H1 (cell line): ENCODE results near the gene EIF5A2. TPM values are rescaled to one million over a fixed set of nuclear protein-coding genes. Genes with fewer than 3 reads are reported as not detected.

Experiments used
- CTCF ChIA-PET: fragments of 300-600 bp; sonication (Branson Sonifier 250); formaldehyde crosslinking; loops from one replicate; lab custom pipeline; 2021; ENCODE audit not compliant: partially characterized antibody; lab: Charles Lee
- POLR2A ChIA-PET: fragments of 300-600 bp; sonication (Branson Sonifier 250); formaldehyde crosslinking; loops from one replicate; lab custom pipeline; 2021; ENCODE audit warnings: inconsistent platforms; ENCODE audit not compliant: partially characterized antibody; lab: Charles Lee
- DNase-seq, 2 experiments: peaks; one replicate each; pipeline versions ENCODE4 v3.0.0 to v3.0.0-alpha.2; 2010 to 2022; ENCODE audit warnings: low spot score in 2 of 2, low read depth in 1 of 2, mixed read lengths in 1 of 2
- FAIRE-seq: peaks from 2 replicates; lab custom pipeline; 2011; peaks lifted over from hg19 to GRCh38; lab: Jason Lieb, UNC
- H2AFZ ChIP-seq: 2 replicates; pipeline ENCODE4 v1.8.1; 2012; ENCODE audit warnings: low read length, inconsistent platforms
- H2AK5ac ChIP-seq: 2 replicates; pipeline ENCODE4 v1.6.1; 2013; ENCODE audit warnings: low read depth, low read length
- H2BK120ac ChIP-seq: replicated peaks from 2 replicates; pipeline ENCODE3; 2013; ENCODE audit warnings: low read depth, low read length, inconsistent platforms
- H2BK12ac ChIP-seq: 2 replicates; pipeline ENCODE4 v1.6.1; 2013; ENCODE audit warnings: low read depth, low read length
- H2BK15ac ChIP-seq: 2 replicates; pipeline ENCODE4 v1.6.1; 2013; ENCODE audit warnings: low read length
- H2BK20ac ChIP-seq: 2 replicates; pipeline ENCODE4 v1.6.1; 2013; ENCODE audit warnings: low read length
- H2BK5ac ChIP-seq: 2 replicates; pipeline ENCODE4 v1.6.1; 2013; ENCODE audit warnings: low read depth, low read length
- H3K14ac ChIP-seq: 2 replicates; pipeline ENCODE4 v1.6.1; 2013; ENCODE audit warnings: inconsistent platforms; ENCODE audit not compliant: insufficient read length
- H3K18ac ChIP-seq: 2 replicates; pipeline ENCODE4 v1.6.1; 2013; ENCODE audit warnings: low read length; ENCODE audit errors: extremely low read depth
- H3K23ac ChIP-seq: 2 replicates; pipeline ENCODE4 v1.6.1; 2013; ENCODE audit warnings: inconsistent platforms; ENCODE audit not compliant: insufficient read length
- H3K23me2 ChIP-seq: 2 replicates; pipeline ENCODE4 v1.6.1; 2013; ENCODE audit warnings: low read depth, low read length
- H3K27ac ChIP-seq: 2 replicates; pipeline ENCODE4 v1.6.1; 2011; ENCODE audit warnings: low read depth, low read length, inconsistent platforms
- H3K27me3 ChIP-seq, 4 experiments: replicated peaks in 1 of 4; 1 replicate in 1 of 4; 2 replicates in 3 of 4; pipeline versions ENCODE4 v1.6.1 to v1.8.1; 2011 to 2013; ENCODE audit warnings: low read length in 3 of 4, mild to moderate bottlenecking in 3 of 4, inconsistent platforms in 2 of 4, mixed read lengths in 2 of 4, moderate library complexity in 1 of 4; ENCODE audit not compliant: control insufficient read depth in 3 of 4, insufficient read depth in 3 of 4; ENCODE audit errors: extremely low read depth in 1 of 4
- H3K36me3 ChIP-seq, 4 experiments: 2 replicates each; pipeline versions ENCODE4 v1.6.1 to v1.8.1; 2011 to 2013; ENCODE audit warnings: mild to moderate bottlenecking in 4 of 4, low read length in 3 of 4, moderate library complexity in 2 of 4, control low read depth in 1 of 4, inconsistent platforms in 1 of 4; ENCODE audit not compliant: insufficient read depth in 4 of 4, control insufficient read depth in 2 of 4
- H3K4ac ChIP-seq: replicated peaks from 2 replicates; pipeline ENCODE3; 2013; ENCODE audit warnings: low read length, low read depth, mixed read lengths, inconsistent platforms; ENCODE audit not compliant: insufficient read length
- H3K4me1 ChIP-seq, 4 experiments: replicated peaks in 1 of 4; 1 replicate in 1 of 4; 2 replicates in 3 of 4; pipeline versions ENCODE4 v1.6.1 to v1.8.1; 2011 to 2013; ENCODE audit warnings: low read length in 3 of 4, inconsistent platforms in 2 of 4, mixed read lengths in 1 of 4; ENCODE audit not compliant: insufficient read depth in 4 of 4, control insufficient read depth in 3 of 4
- H3K4me2 ChIP-seq, 2 experiments: 2 replicates each; pipeline versions ENCODE4 v1.6.1 to v1.8.1; 2011 to 2013; ENCODE audit warnings: low read depth in 2 of 2, low read length in 2 of 2, control low read depth in 1 of 2, inconsistent platforms in 1 of 2, mild to moderate bottlenecking in 1 of 2; ENCODE audit not compliant: insufficient read depth in 1 of 2
- H3K4me3 ChIP-seq, 4 experiments: fragments of 200-600, 300-600 bp in 1 of 4; sonication (generic), shearing (Covaris generic), sonication (Bioruptor Twin) in 1 of 4; 2 replicates each; pipeline versions ENCODE4 v1.5.1 to v1.8.1; 2011 to 2016; ENCODE audit warnings: low read length in 4 of 4, low read depth in 3 of 4, control low read depth in 2 of 4, inconsistent platforms in 2 of 4, mild to moderate bottlenecking in 2 of 4, mixed read lengths in 1 of 4, moderate library complexity in 1 of 4; ENCODE audit not compliant: insufficient read depth in 2 of 4; ENCODE audit errors: extremely low read depth in 1 of 4
- H3K56ac ChIP-seq: replicated peaks from 2 replicates; pipeline ENCODE3; 2013; ENCODE audit warnings: low read depth, mild to moderate bottlenecking, mixed read lengths, low read length, inconsistent platforms; ENCODE audit not compliant: insufficient read length
- H3K79me1 ChIP-seq: 2 replicates; pipeline ENCODE4 v1.6.1; 2013; ENCODE audit warnings: low read depth, low read length, control low read depth
- H3K79me2 ChIP-seq, 2 experiments: 2 replicates each; pipeline versions ENCODE4 v1.6.1 to v1.8.1; 2012 to 2013; ENCODE audit warnings: low read length in 2 of 2, mild to moderate bottlenecking in 2 of 2, inconsistent platforms in 1 of 2; ENCODE audit not compliant: insufficient read depth in 2 of 2, control insufficient read depth in 1 of 2
- H3K9ac ChIP-seq, 4 experiments: replicated peaks in 1 of 4; 1 replicate in 1 of 4; 2 replicates in 3 of 4; pipeline versions ENCODE4 v1.6.1 to v1.8.1; 2011 to 2013; ENCODE audit warnings: low read depth in 3 of 4, low read length in 3 of 4, control low read depth in 2 of 4, mild to moderate bottlenecking in 2 of 4, moderate library complexity in 2 of 4, inconsistent platforms in 1 of 4; ENCODE audit errors: extremely low read depth in 1 of 4
- H3K9me3 ChIP-seq, 2 experiments: 2 replicates each; pipeline versions ENCODE4 v1.6.1 to v1.8.1; 2012 to 2013; ENCODE audit warnings: mild to moderate bottlenecking in 2 of 2, moderate library complexity in 2 of 2, control low read depth in 1 of 2, inconsistent platforms in 1 of 2, low read depth in 1 of 2, low read length in 1 of 2, mixed read lengths in 1 of 2; ENCODE audit not compliant: insufficient read depth in 2 of 2
- H4K20me1 ChIP-seq, 2 experiments: replicated peaks in 1 of 2; 2 replicates each; pipeline versions ENCODE3 to v1.8.1; 2011 to 2013; ENCODE audit warnings: inconsistent platforms in 2 of 2, low read length in 2 of 2, mild to moderate bottlenecking in 1 of 2; ENCODE audit not compliant: insufficient read depth in 2 of 2, control insufficient read depth in 1 of 2
- H4K5ac ChIP-seq: 2 replicates; pipeline ENCODE4 v1.6.1; 2013; ENCODE audit warnings: low read length, low read depth, mixed read lengths, inconsistent platforms; ENCODE audit not compliant: insufficient read length
- H4K8ac ChIP-seq: 2 replicates; pipeline ENCODE4 v1.8.0; 2013; ENCODE audit warnings: mild to moderate bottlenecking, moderate library complexity, low read length, inconsistent platforms; ENCODE audit not compliant: insufficient read depth; ENCODE audit errors: extremely low read depth
- H4K91ac ChIP-seq: replicated peaks from 2 replicates; pipeline ENCODE3; 2013; ENCODE audit warnings: low read length, mixed read lengths, inconsistent platforms; ENCODE audit not compliant: insufficient read length
- BCL11A ChIP-seq, 2 experiments: IDR thresholded peaks; one replicate each; pipeline ENCODE4 v1.6.1; 2011; ENCODE audit warnings: low read depth in 2 of 2, low read length in 2 of 2, mild to moderate bottlenecking in 2 of 2
- CBX5 ChIP-seq: fragments of 300-800, 300-1000 bp; sonication (generic); IDR thresholded peaks from 2 replicates; pipeline ENCODE4 v1.7.1; 2016; ENCODE audit warnings: antibody characterized with exemption, low read length, low read depth
- EZH2 ChIP-seq: fragments of 200-600 bp; sonication (generic); IDR thresholded peaks from 2 replicates; pipeline ENCODE4 v1.7.1; 2012; ENCODE audit warnings: low read depth, mild to moderate bottlenecking, moderate library complexity, low read length, inconsistent platforms; ENCODE audit not compliant: severe bottlenecking
- HDAC6 ChIP-seq: IDR thresholded peaks from one replicate; pipeline ENCODE4 v1.7.1; 2012; ENCODE audit warnings: low read depth, mild to moderate bottlenecking, inconsistent platforms, low read length, moderate library complexity
- MAFK ChIP-seq: IDR thresholded peaks from 2 replicates; pipeline ENCODE4 v1.6.1; 2012; ENCODE audit warnings: low read depth, mild to moderate bottlenecking, improper control_type of control experiment, low read length
- POLR2A ChIP-seq, 2 experiments: IDR thresholded peaks; 1 replicate in 1 of 2; 2 replicates in 1 of 2; pipeline ENCODE4 v1.6.1; 2011; ENCODE audit warnings: low read depth in 2 of 2, low read length in 2 of 2, mild to moderate bottlenecking in 2 of 2; ENCODE audit errors: control extremely low read depth in 1 of 2
- RBBP5 ChIP-seq: IDR thresholded peaks from 2 replicates; pipeline ENCODE4 v1.7.1; 2012; ENCODE audit warnings: low read depth, mild to moderate bottlenecking, inconsistent platforms, low read length, moderate library complexity, borderline replicate concordance
- RNF2 ChIP-seq: fragments of 200-900, 300-1000 bp; sonication (generic); IDR thresholded peaks from 2 replicates; pipeline ENCODE4 v1.7.1; 2016; ENCODE audit warnings: borderline replicate concordance, low read depth, mild to moderate bottlenecking, antibody characterized with exemption, low read length; ENCODE audit not compliant: poor library complexity, severe bottlenecking; ENCODE audit errors: missing control alignments
- SP4 ChIP-seq: IDR thresholded peaks from 2 replicates; pipeline ENCODE4 v1.6.1; 2012; ENCODE audit warnings: low read length, inconsistent platforms
- SUZ12 ChIP-seq: fragments of 200-600 bp; sonication (generic); IDR thresholded peaks from 2 replicates; pipeline ENCODE4 v1.6.1; 2012; ENCODE audit warnings: mild to moderate bottlenecking, inconsistent platforms, low read length, moderate library complexity, mixed read lengths
- TAF1 ChIP-seq: IDR thresholded peaks from 2 replicates; pipeline ENCODE4 v1.6.1; 2011; ENCODE audit warnings: mild to moderate bottlenecking, low read depth, low read length
- TCF12 ChIP-seq: IDR thresholded peaks from 2 replicates; pipeline ENCODE4 v1.6.1; 2011; ENCODE audit warnings: low read depth, mild to moderate bottlenecking, low read length
- WGBS, 2 experiments: shearing (Covaris generic) in 1 of 2; methylation state at CpG; one replicate each; pipeline versions ENCODE4 v1.1.6 to v1.1.7; 2013 to 2015; ENCODE audit warnings: low lambda C conversion rate in 2 of 2, mixed read lengths in 2 of 2, inconsistent platforms in 1 of 2, low coverage in 1 of 2, missing lambda C conversion rate in 1 of 2; ENCODE audit not compliant: insufficient replicate concordance in 2 of 2, insufficient coverage in 1 of 2, insufficient read length in 1 of 2; ENCODE audit errors: extremely low coverage in 1 of 2, missing lambda C conversion rate in 1 of 2; 5-methylcytosine and 5-hydroxymethylcytosine counted together
- polyA plus RNA-seq, 7 experiments: library from polyadenylated mRNA; depleted of rRNA in 3 of 7; stranded (reverse) in 5 of 7; unstranded in 2 of 7; fragments of >200 nt in 5 of 7; fragments of 200-250 nt in 2 of 7; gene quantifications; 1 replicate in 5 of 7; 2 replicates in 1 of 7; 4 replicates in 1 of 7; pipeline versions ENCODE4 v1.2.1 to v1.2.3, GENCODE V29; 2011 to 2013; ENCODE audit warnings: missing spikeins in 2 of 7, mixed read lengths in 2 of 7
- total RNA-seq: library from RNA; stranded (reverse); fragmentation: NEBNext Ultra II Directional; extraction: Animal tissue kit (Norgen Biotek cat#: 25700); gene quantifications from 2 replicates; pipeline ENCODE4 v1.2.1, GENCODE V29; 2021
- TF ChIP-seq, protein P1 (sequence below): IDR thresholded peaks from 2 replicates; pipeline ENCODE4 v1.6.1; 2011; ENCODE audit warnings: low read length, improper control_type of control experiment

Gene EIF5A2
- total and polyA plus RNA-seq, 2 of the 8 experiments (the other 6 are each of a cell fraction or from before 2014, with no cell fraction given) = 1.5 to 15.0 TPM

DNA sequence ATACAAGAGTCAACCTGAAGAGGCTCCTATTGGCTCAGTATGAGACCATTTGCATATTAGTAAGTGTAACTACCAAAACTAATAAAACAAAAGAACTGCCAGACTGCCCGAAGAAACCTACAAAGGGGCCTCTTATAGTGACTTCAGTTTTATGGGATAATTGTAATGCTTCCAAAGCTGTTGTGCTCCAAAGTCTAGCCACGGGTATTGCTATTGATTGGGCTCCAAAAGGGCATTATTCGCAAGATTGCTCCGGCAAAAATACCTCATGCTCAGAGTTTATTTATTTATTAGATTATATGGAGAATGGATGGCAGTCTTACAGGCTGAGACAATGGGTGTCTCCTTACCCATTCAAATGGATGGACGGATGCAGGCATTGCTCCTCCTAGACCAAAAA is 49.8 kb downstream of the EIF5A2 start:
- Histone ChIP-seq H2BK20ac (no peak overlapping the region), H3K9ac (no peak overlapping the region), H3K27ac (no peak overlapping the region), H3K23ac (no peak overlapping the region), H4K91ac (no peak overlapping the region), H3K4me3 (no peak overlapping the region), H2BK15ac (no peak overlapping the region), H3K79me1 (no peaks in the 10 kb centered on the region), H4K20me1 (no peaks in the 10 kb centered on the region), H2AK5ac (no peak overlapping the region), H2BK120ac (no peak overlapping the region), H3K9me3 (no peaks in the 10 kb centered on the region), H3K27me3 (no peaks in the 10 kb centered on the region), H2BK5ac (no peak overlapping the region), H3K56ac (no peak overlapping the region), H3K4ac (no peak overlapping the region), H4K8ac (no peak overlapping the region), H3K14ac (no peak overlapping the region), H3K79me2 (no peaks in the 10 kb centered on the region), H3K36me3 (no peaks in the 10 kb centered on the region), H3K4me1 (peaks cover 0 to 3% (median 0%) of the 10 kb centered on the region in 4 experiments; a peak in 1 of 7 replicates), H3K23me2 (no peaks in the 10 kb centered on the region), H3K18ac (no peak overlapping the region), H4K5ac (no peak overlapping the region), H2BK12ac (no peak overlapping the region), H3K4me2 (no peak overlapping the region), H2AFZ (no peak overlapping the region)
- CTCF ChIA-PET = interaction anchor here (1.2 kb wide), 1 partner anchor 448 kb away, joined by 3 read pairs; no protein-coding TSS in a partner anchor
- POLR2A ChIA-PET = interaction anchor here (5.2 to 5.3 kb wide), 2 partner anchors 7 to 11 kb away, joined by 31 to 32 read pairs; partner anchors contain the start of gene RPL22L1
- DNase-seq (no peak), FAIRE-seq (no peak)
- WGBS, 2 experiments = 96% methylated on average over 5 of the region's 5 CpGs; no CpG with 5 or more reads in 1 of the 2 experiments
- TF ChIP-seq RNF2 = no peak
- no peak for TF ChIP-seq CBX5
- TF ChIP-seq HDAC6 = no peak
- no peak for TF ChIP-seq MAFK
- TF ChIP-seq TCF12 = no peak
- no peak for TF ChIP-seq SP4
- TF ChIP-seq, protein P1, sequence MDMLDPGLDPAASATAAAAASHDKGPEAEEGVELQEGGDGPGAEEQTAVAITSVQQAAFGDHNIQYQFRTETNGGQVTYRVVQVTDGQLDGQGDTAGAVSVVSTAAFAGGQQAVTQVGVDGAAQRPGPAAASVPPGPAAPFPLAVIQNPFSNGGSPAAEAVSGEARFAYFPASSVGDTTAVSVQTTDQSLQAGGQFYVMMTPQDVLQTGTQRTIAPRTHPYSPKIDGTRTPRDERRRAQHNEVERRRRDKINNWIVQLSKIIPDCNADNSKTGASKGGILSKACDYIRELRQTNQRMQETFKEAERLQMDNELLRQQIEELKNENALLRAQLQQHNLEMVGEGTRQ = no peak
- TF ChIP-seq POLR2A (IDR thresholded peaks at IDR 0.05; ENCODE audit: control extremely low read depth in 1 of 2, low read depth in 2 of 2, low read length in 2 of 2) = no peak
- no peak for TF ChIP-seq SUZ12
- no peak for TF ChIP-seq RBBP5
- no peak for TF ChIP-seq BCL11A (IDR thresholded peaks at IDR 0.05; ENCODE audit: low read depth in 2 of 2, low read length in 2 of 2)
- no peak for TF ChIP-seq EZH2
- TF ChIP-seq TAF1 = no peak
